Measurements from ENCODE around the gene FAM13A. TPM values are rescaled to one million over a fixed set of nuclear protein-coding genes. Genes with fewer than 3 reads are reported as not detected.
"Not testable (repeated sequence)": the region's sequence is repeated elsewhere in the genome, so short reads cannot be mapped to it uniquely, and the experiment has no call there.

The FAM13A gene
- total RNA-seq, 2 donors from 2014 or later = 27.2 to 107 TPM

- intact Hi-C loops (cut with DNase I) = no loop called here
- Histone ChIP-seq H3K36me3 (no peaks in the 10 kb centered on the region), H3K4me1 (replicated peaks) (no peaks in the 10 kb centered on the region), H3K27me3 (replicated peaks; ENCODE audit: insufficient read depth) (no peaks in the 10 kb centered on the region), H3K27ac (no peak overlapping the region), H3K4me3 (no peak overlapping the region), H3K9me3 (no peaks in the 10 kb centered on the region)
- TF ChIP-seq POLR2AphosphoS5 (IDR thresholded peaks at IDR 0.05) (no peak), POLR2A (IDR thresholded peaks at IDR 0.05) (no peak), CTCF (IDR thresholded peaks at IDR 0.05) (no peak)
- 78% methylated on average over 3 of the region's 3 CpGs for WGBS
- DNase-seq (ENCODE audit: low spot score) = no peak
These were observed 14.3 kb upstream of the FAM13A start for GRCh38 chr4:89071311-89071710.

GRCh38 chr4:89070041-89070440 is 13.1 kb upstream of the FAM13A start:
- H3K4me1 ChIP-seq (replicated peaks) = no peaks in the 10 kb centered on the region
- H3K36me3 ChIP-seq = no peaks in the 10 kb centered on the region
- no peak for DNase-seq (ENCODE audit: low spot score)
- H3K27me3 ChIP-seq (replicated peaks; ENCODE audit: insufficient read depth) = no peaks in the 10 kb centered on the region
- WGBS = 97% methylated on average over 2 of the region's 2 CpGs
- no peak overlapping the region for H3K27ac ChIP-seq
- no peak overlapping the region for H3K4me3 ChIP-seq
- no peaks in the 10 kb centered on the region for H3K9me3 ChIP-seq
- TF ChIP-seq CTCF (IDR thresholded peaks at IDR 0.05) (no peak), POLR2A (IDR thresholded peaks at IDR 0.05) (no peak), POLR2AphosphoS5 (IDR thresholded peaks at IDR 0.05) (no peak)
- intact Hi-C loops (cut with DNase I) = no loop called here

GRCh38 chr4:89069481-89069880 is 12.5 kb upstream of the FAM13A start:
- Histone ChIP-seq H3K4me1 (replicated peaks) (no peaks in the 10 kb centered on the region), H3K27me3 (replicated peaks; ENCODE audit: insufficient read depth) (no peaks in the 10 kb centered on the region), H3K36me3 (no peaks in the 10 kb centered on the region), H3K9me3 (no peaks in the 10 kb centered on the region), H3K4me3 (no peak overlapping the region), H3K27ac (no peak overlapping the region)
- no peak for DNase-seq (ENCODE audit: low spot score)
- intact Hi-C loops (cut with DNase I) = no loop called here
- no peak for TF ChIP-seq POLR2A (IDR thresholded peaks at IDR 0.05)
- WGBS = 65% methylated on average over 2 of the region's 2 CpGs

GRCh38 chr4:89067417-89067816 is 10.4 kb upstream of the FAM13A start:
- Histone ChIP-seq H3K9me3 (no peaks in the 10 kb centered on the region), H3K36me3 (no peaks in the 10 kb centered on the region), H3K27me3 (replicated peaks; ENCODE audit: insufficient read depth) (no peaks in the 10 kb centered on the region), H3K4me1 (replicated peaks) (no peaks in the 10 kb centered on the region), H3K4me3 (no peak overlapping the region), H3K27ac (no peak overlapping the region)
- no peak for TF ChIP-seq POLR2A (IDR thresholded peaks at IDR 0.05)
- no peak for TF ChIP-seq POLR2AphosphoS5 (IDR thresholded peaks at IDR 0.05)
- no peak for TF ChIP-seq CTCF (IDR thresholded peaks at IDR 0.05)
- intact Hi-C loops (cut with DNase I) = no loop called here
- no peak for DNase-seq (ENCODE audit: low spot score)

GRCh38 chr4:89064848-89065247 is 7.9 kb upstream of the FAM13A start:
- no peak for DNase-seq (ENCODE audit: low spot score)
- Histone ChIP-seq H3K27ac (no peak overlapping the region), H3K9me3 (no peaks in the 10 kb centered on the region), H3K36me3 (no peaks in the 10 kb centered on the region), H3K4me3 (no peak overlapping the region), H3K27me3 (replicated peaks; ENCODE audit: insufficient read depth) (no peaks in the 10 kb centered on the region), H3K4me1 (replicated peaks) (no peaks in the 10 kb centered on the region)
- intact Hi-C loops (cut with DNase I) = no loop called here
- 64% methylated on average over 3 of the region's 3 CpGs for whole genome bisulfite sequencing
- TF ChIP-seq CTCF (IDR thresholded peaks at IDR 0.05) (no peak), POLR2AphosphoS5 (IDR thresholded peaks at IDR 0.05) (no peak)

GRCh38 chr4:89057844-89058243 is 859 bp upstream of the FAM13A start:
- H3K27me3 ChIP-seq (replicated peaks; ENCODE audit: insufficient read depth); H3K9me3 ChIP-seq; H3K4me3 ChIP-seq; H3K36me3 ChIP-seq; H3K4me1 ChIP-seq (replicated peaks); DNase-seq (ENCODE audit: low spot score): not testable (repeated sequence)
- intact Hi-C loops (cut with DNase I) = loop anchor here (2.0 kb wide), 1 partner anchor 53 kb away; the partner anchor contains the start of gene TIGD2
- H3K27ac ChIP-seq = peak overlapping the region in 1 of 2 donors; percentile 70
- 72% methylated on average over 2 of the region's 2 CpGs for WGBS

Data from prostate gland (tissue), 2 donors.